OCI-LY7 (cell line): ENCODE results near the gene GFAP. TPM values are rescaled to one million over a fixed set of nuclear protein-coding genes. Genes with fewer than 3 reads are reported as not detected.

ENCODE experiments used
- BruUV-seq: library from RNA; stranded (reverse); fragments of 400-500 nt; replicated peaks from 2 replicates; lab custom pipeline; 2021; lab: Mats Ljungman, UMichigan
- CTCF ChIA-PET: fragments of 300-600 bp; sonication (Branson Sonifier 250); formaldehyde crosslinking; loops from one replicate; lab custom pipeline; 2022; ENCODE audit warnings: antibody characterized with exemption; ENCODE audit not compliant: unreplicated experiment; lab: Charles Lee
- POLR2A ChIA-PET: fragments of 300-600 bp; sonication (Branson Sonifier 250); formaldehyde crosslinking; loops from one replicate; lab custom pipeline; 2022; ENCODE audit warnings: antibody characterized with exemption; lab: Charles Lee
- DNase-seq: peaks from one replicate; pipeline ENCODE4 v3.0.0-alpha.2; 2015; ENCODE audit warnings: low spot score
- H2AFZ ChIP-seq: fragments of 200-600 bp; sonication (generic), shearing (Covaris generic); 2 replicates; pipeline ENCODE4 v1.6.1; 2014; ENCODE audit warnings: mild to moderate bottlenecking, antibody characterized with exemption, low read length, moderate library complexity
- H3K27ac ChIP-seq: fragments of 200-600 bp; sonication (generic); 2 replicates; pipeline ENCODE4 v1.5.1; 2014; ENCODE audit warnings: mixed run types, low read depth, mild to moderate bottlenecking, moderate library complexity, low read length, inconsistent platforms; ENCODE audit not compliant: poor library complexity, severe bottlenecking
- H3K36me3 ChIP-seq: fragments of 200-600 bp; sonication (generic); 2 replicates; pipeline ENCODE4 v1.6.1; 2014; ENCODE audit warnings: mild to moderate bottlenecking, antibody characterized with exemption, low read length, moderate library complexity, mixed read lengths; ENCODE audit not compliant: insufficient read depth
- H3K4me1 ChIP-seq: fragments of 200-600 bp; sonication (generic); 2 replicates; pipeline ENCODE4 v1.5.1; 2014; ENCODE audit warnings: mild to moderate bottlenecking, low read length; ENCODE audit not compliant: insufficient read depth, poor library complexity, severe bottlenecking
- H3K4me2 ChIP-seq: fragments of 200-600 bp; sonication (generic); 2 replicates; pipeline ENCODE4 v1.6.1; 2014; ENCODE audit warnings: mild to moderate bottlenecking, low read length
- H3K4me3 ChIP-seq: fragments of 200-600 bp; sonication (generic); 2 replicates; pipeline ENCODE4 v1.5.1; 2014; ENCODE audit warnings: mild to moderate bottlenecking, low read depth, low read length; ENCODE audit not compliant: poor library complexity, severe bottlenecking
- H3K79me2 ChIP-seq: fragments of 200-600 bp; sonication (generic); 2 replicates; pipeline ENCODE4 v1.6.1; 2016; ENCODE audit warnings: low read depth, mild to moderate bottlenecking, low read length, moderate library complexity, mixed read lengths; ENCODE audit not compliant: insufficient read depth
- H3K9me2 ChIP-seq: fragments of 200-600 bp; sonication (generic); 2 replicates; pipeline ENCODE4 v1.6.1; 2016; ENCODE audit warnings: mild to moderate bottlenecking, low read length, mixed read lengths; ENCODE audit not compliant: insufficient read depth
- H3K9me3 ChIP-seq: fragments of 200-600 bp; sonication (generic); 2 replicates; pipeline ENCODE4 v1.6.1; 2014; ENCODE audit warnings: mild to moderate bottlenecking, mixed run types, low read length, mixed read lengths
- H4K20me1 ChIP-seq: fragments of 200-600 bp; sonication (generic); 2 replicates; pipeline ENCODE4 v1.6.1; 2014; ENCODE audit warnings: mild to moderate bottlenecking, antibody characterized with exemption, low read length, moderate library complexity, mixed read lengths; ENCODE audit not compliant: insufficient read depth
- EZH2phosphoT487 ChIP-seq: fragments of 200-600 bp; sonication (generic); IDR thresholded peaks from 2 replicates; pipeline ENCODE4 v1.6.1; 2018; ENCODE audit warnings: low read depth, borderline replicate concordance, mild to moderate bottlenecking, mixed run types, antibody characterized with exemption, low read length, moderate library complexity, mixed read lengths
- intact Hi-C: fragments of 100-400 bp; cut with micrococcal nuclease; formaldehyde crosslinking; loops from one replicate; pipeline ENCODE4 v1.10.0; 2022; ENCODE audit not compliant: unreplicated experiment
- total RNA-seq, 2 experiments: library from RNA; depleted of rRNA in 1 of 2; stranded (reverse); fragments of >200 nt in 1 of 2; shearing (Covaris generic) in 1 of 2; gene quantifications; 2 replicates each; pipeline ENCODE4 v1.2.3, GENCODE V29; 2014 to 2022
- TF ChIP-seq, protein P1 (sequence below): fragments of 200-600 bp; sonication (generic); conservative IDR thresholded peaks from 2 replicates; pipeline ENCODE4 v1.5.1; 2014; ENCODE audit warnings: mild to moderate bottlenecking, antibody characterized with exemption, low read length, moderate library complexity, mixed read lengths

The GFAP gene
- total RNA-seq, 2 experiments from 2014 or later = not detected

DNA sequence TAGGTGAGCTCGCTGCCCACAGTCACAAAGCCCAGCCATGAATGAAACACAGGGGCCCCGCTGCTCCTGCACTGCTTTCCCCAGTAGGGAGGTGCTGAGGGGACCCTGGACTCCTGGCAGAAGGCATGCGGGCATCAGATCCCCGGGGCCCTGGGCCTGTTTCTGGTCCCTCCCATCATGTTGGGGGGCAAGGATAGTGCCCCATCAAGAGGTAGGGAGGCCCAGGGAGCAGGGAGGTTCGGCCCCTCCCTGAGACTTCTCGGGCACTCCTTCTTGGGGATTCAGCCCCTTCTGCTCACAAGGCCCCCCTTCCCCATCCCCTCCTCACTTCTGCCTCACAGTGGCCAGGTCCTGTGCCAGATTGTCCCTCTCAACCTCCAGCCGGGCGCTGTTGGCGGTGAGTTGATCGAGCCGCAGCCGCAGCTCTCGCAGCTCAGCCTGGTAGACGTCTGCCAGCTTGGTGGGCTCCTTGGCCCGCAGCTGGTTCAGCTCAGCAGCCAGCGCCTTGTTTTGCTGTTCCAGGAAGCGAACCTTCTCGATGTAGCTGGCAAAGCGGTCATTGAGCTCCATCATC is 515 bp downstream of the GFAP start:
- no peaks in the 10 kb centered on the region for H3K36me3 ChIP-seq
- H2AFZ ChIP-seq = no peak overlapping the region
- no peak overlapping the region for H3K4me2 ChIP-seq
- no peak for TF ChIP-seq EZH2phosphoT487
- TF ChIP-seq, protein P1, sequence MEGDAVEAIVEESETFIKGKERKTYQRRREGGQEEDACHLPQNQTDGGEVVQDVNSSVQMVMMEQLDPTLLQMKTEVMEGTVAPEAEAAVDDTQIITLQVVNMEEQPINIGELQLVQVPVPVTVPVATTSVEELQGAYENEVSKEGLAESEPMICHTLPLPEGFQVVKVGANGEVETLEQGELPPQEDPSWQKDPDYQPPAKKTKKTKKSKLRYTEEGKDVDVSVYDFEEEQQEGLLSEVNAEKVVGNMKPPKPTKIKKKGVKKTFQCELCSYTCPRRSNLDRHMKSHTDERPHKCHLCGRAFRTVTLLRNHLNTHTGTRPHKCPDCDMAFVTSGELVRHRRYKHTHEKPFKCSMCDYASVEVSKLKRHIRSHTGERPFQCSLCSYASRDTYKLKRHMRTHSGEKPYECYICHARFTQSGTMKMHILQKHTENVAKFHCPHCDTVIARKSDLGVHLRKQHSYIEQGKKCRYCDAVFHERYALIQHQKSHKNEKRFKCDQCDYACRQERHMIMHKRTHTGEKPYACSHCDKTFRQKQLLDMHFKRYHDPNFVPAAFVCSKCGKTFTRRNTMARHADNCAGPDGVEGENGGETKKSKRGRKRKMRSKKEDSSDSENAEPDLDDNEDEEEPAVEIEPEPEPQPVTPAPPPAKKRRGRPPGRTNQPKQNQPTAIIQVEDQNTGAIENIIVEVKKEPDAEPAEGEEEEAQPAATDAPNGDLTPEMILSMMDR = no peak
- peaks cover 14% of the 10 kb centered on the region for H3K4me1 ChIP-seq
- no TSS peak for BruUV-seq
- H3K9me3 ChIP-seq = no peaks in the 10 kb centered on the region
- no peak overlapping the region for H3K27ac ChIP-seq
- ChIA-PET CTCF (interaction anchor here (0.6 kb wide), 1 partner anchor 74 kb away, joined by 3 read pairs; no protein-coding TSS in a partner anchor), POLR2A (no interaction called here)
- intact Hi-C loops = no loop called here
- H3K9me2 ChIP-seq = no peaks in the 10 kb centered on the region
- no peaks in the 10 kb centered on the region for H3K79me2 ChIP-seq
- no peaks in the 10 kb centered on the region for H4K20me1 ChIP-seq
- no peak overlapping the region for H3K4me3 ChIP-seq
- no peak for DNase-seq

DNA sequence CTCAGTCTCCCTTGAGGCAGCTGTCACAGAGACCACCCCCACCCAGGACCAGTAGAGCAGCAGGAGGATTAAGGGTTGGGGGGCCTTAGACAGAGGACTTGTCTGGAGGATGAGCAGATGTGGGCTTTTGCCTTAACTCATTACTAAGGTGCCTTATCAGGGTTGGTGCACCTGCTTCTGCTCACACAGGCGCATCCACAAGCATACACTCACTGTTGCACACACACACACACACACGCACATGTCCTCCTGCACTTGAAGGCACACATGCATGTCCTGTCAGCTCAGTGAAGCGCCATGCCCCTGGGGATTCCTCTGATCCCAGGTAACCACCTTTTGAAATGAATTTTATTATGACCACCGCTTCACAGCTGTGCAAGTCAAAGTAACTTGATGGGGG is 1.2 kb downstream of the GFAP start:
- no peak overlapping the region for H2AFZ ChIP-seq
- H3K4me2 ChIP-seq = no peak overlapping the region
- H3K9me3 ChIP-seq = no peaks in the 10 kb centered on the region
- no peaks in the 10 kb centered on the region for H4K20me1 ChIP-seq
- POLR2A ChIA-PET = no interaction called here
- no peak overlapping the region for H3K4me3 ChIP-seq
- H3K27ac ChIP-seq = no peak overlapping the region
- no peaks in the 10 kb centered on the region for H3K79me2 ChIP-seq
- BruUV-seq = no TSS peak
- intact Hi-C loops = no loop called here
- no peaks in the 10 kb centered on the region for H3K9me2 ChIP-seq
- TF ChIP-seq, protein P1 = no peak
- no peak for TF ChIP-seq EZH2phosphoT487
- peaks cover 7% of the 10 kb centered on the region for H3K4me1 ChIP-seq
- peak; percentile 62 for DNase-seq
- CTCF ChIA-PET = interaction anchor here (0.6 kb wide), 1 partner anchor 18 kb away, joined by 3 read pairs; no protein-coding TSS in a partner anchor
- no peaks in the 10 kb centered on the region for H3K36me3 ChIP-seq

DNA sequence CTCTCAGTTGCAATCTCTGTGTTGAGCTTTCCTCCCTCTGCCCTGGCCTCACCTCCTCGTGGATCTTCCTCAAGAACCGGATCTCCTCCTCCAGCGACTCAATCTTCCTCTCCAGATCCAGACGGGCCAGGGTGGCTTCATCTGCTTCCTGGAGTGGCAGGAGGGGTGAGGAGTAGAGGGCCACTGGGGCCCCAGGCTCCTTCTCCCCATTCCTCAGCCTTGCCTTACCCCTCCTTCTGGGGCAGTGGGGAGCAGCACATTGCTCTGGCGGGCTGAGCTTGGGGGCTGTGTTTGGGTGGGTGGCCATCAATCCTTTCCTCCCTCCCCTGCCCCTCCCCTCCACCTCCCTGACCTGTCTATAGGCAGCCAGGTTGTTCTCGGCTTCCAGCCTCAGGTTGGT is 1.6 kb downstream of the GFAP start:
- Histone ChIP-seq H4K20me1 (no peaks in the 10 kb centered on the region), H3K27ac (no peak overlapping the region), H3K9me2 (no peaks in the 10 kb centered on the region), H2AFZ (no peak overlapping the region), H3K79me2 (no peaks in the 10 kb centered on the region), H3K9me3 (no peaks in the 10 kb centered on the region), H3K4me2 (no peak overlapping the region), H3K4me1 (peaks cover 7% of the 10 kb centered on the region), H3K4me3 (no peak overlapping the region), H3K36me3 (no peaks in the 10 kb centered on the region)
- no peak for TF ChIP-seq EZH2phosphoT487
- TF ChIP-seq, protein P1 = no peak
- no TSS peak for BruUV-seq
- no peak for DNase-seq
- intact Hi-C loops = no loop called here
- POLR2A ChIA-PET = no interaction called here
- CTCF ChIA-PET = interaction anchor here (0.6 kb wide), 1 partner anchor 19 kb away, joined by 3 read pairs; no protein-coding TSS in a partner anchor
